SK-N-SH (cell line): Measurements from ENCODE around the gene SMIM30.

Experiments
- CTCF ChIP-seq: fragments of 200-600 bp; sonication (generic); IDR thresholded peaks from 2 replicates; pipeline ENCODE4 v1.6.1; 2017; ENCODE audit warnings: antibody characterized with exemption, mild to moderate bottlenecking, moderate library complexity
- ELF1 ChIP-seq: IDR thresholded peaks from 2 replicates; pipeline ENCODE4 v1.4.0; 2012
- EZH2phosphoT487 ChIP-seq: fragments of 200-600 bp; sonication (generic); IDR thresholded peaks from 2 replicates; pipeline ENCODE4 v1.6.1; 2017; ENCODE audit warnings: low read depth, mixed run types, mild to moderate bottlenecking, antibody characterized with exemption, moderate library complexity, borderline replicate concordance
- GABPA ChIP-seq: IDR thresholded peaks from 2 replicates; pipeline ENCODE4 v1.4.0; 2012; ENCODE audit warnings: low read depth, mild to moderate bottlenecking
- MAX ChIP-seq: IDR thresholded peaks from 2 replicates; pipeline ENCODE4 v1.4.0; 2012; ENCODE audit warnings: low read depth
- MXI1 ChIP-seq: IDR thresholded peaks from 2 replicates; pipeline ENCODE4 v1.6.1; 2012; ENCODE audit warnings: mild to moderate bottlenecking, low read depth, low read length, improper control_type of control experiment
- NRF1 ChIP-seq: IDR thresholded peaks from 2 replicates; pipeline ENCODE4 v1.6.1; 2012; ENCODE audit warnings: low read depth, mild to moderate bottlenecking, low read length
- RCOR1 ChIP-seq: fragments of 150-350 bp; IDR thresholded peaks from 2 replicates; pipeline ENCODE4 v1.6.1; 2017; ENCODE audit warnings: antibody characterized with exemption, low read length
- RFX5 ChIP-seq: IDR thresholded peaks from 2 replicates; pipeline ENCODE4 v1.6.1; 2012; ENCODE audit warnings: mild to moderate bottlenecking, improper control_type of control experiment, low read length
- SMC3 ChIP-seq: IDR thresholded peaks from 2 replicates; pipeline ENCODE4 v1.6.1; 2012; ENCODE audit warnings: low read depth, low read length, improper control_type of control experiment
- TEAD4 ChIP-seq: IDR thresholded peaks from 2 replicates; pipeline ENCODE4 v1.4.0; 2012; ENCODE audit warnings: mild to moderate bottlenecking, borderline replicate concordance; ENCODE audit not compliant: insufficient read depth
- YY1 ChIP-seq: IDR thresholded peaks from 2 replicates; pipeline ENCODE4 v1.4.0; 2012; ENCODE audit warnings: low read depth, mild to moderate bottlenecking
- TF ChIP-seq, protein P1 (sequence below): fragments of 150-350 bp; IDR thresholded peaks from 2 replicates; pipeline ENCODE4 v1.6.1; 2017; ENCODE audit warnings: antibody characterized with exemption, low read length, low read depth, borderline replicate concordance
- TF ChIP-seq, protein P2 (sequence below): IDR thresholded peaks from 2 replicates; pipeline ENCODE4; 2012

GRCh38 chr7:113120647-113121046, 2.3 kb upstream of the SMIM30 start:
- TF ChIP-seq CTCF, result no peak
- 0 out of 2 replicates have a peak, but pooled peaks have one; percentile 49 for TF ChIP-seq TEAD4
- no peak for TF ChIP-seq RFX5
- peak; percentile 70; the same call in 1 of the 2 replicates for TF ChIP-seq RCOR1
- no peak; the same call in 1 of the 2 replicates for TF ChIP-seq MAX
- no peak for TF ChIP-seq MXI1
- TF ChIP-seq, protein P1, sequence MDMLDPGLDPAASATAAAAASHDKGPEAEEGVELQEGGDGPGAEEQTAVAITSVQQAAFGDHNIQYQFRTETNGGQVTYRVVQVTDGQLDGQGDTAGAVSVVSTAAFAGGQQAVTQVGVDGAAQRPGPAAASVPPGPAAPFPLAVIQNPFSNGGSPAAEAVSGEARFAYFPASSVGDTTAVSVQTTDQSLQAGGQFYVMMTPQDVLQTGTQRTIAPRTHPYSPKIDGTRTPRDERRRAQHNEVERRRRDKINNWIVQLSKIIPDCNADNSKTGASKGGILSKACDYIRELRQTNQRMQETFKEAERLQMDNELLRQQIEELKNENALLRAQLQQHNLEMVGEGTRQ, result no peak
- no peak for TF ChIP-seq SMC3
- TF ChIP-seq ELF1, result 0 out of 2 replicates have a peak, but pooled peaks have one; percentile 27
- no peak for TF ChIP-seq NRF1
- TF ChIP-seq GABPA, result no peak
- TF ChIP-seq, protein P2, sequence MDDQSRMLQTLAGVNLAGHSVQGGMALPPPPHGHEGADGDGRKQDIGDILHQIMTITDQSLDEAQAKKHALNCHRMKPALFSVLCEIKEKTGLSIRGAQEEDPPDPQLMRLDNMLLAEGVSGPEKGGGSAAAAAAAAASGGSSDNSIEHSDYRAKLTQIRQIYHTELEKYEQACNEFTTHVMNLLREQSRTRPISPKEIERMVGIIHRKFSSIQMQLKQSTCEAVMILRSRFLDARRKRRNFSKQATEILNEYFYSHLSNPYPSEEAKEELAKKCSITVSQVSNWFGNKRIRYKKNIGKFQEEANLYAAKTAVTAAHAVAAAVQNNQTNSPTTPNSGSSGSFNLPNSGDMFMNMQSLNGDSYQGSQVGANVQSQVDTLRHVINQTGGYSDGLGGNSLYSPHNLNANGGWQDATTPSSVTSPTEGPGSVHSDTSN, result peak; percentile 94
- no peak for TF ChIP-seq YY1
- TF ChIP-seq EZH2phosphoT487, result no peak
